Measurements from ENCODE around the gene DOK5. TPM values are rescaled to one million over a fixed set of nuclear protein-coding genes. Genes with fewer than 3 reads are reported as not detected.

Gene DOK5
- total and polyA plus RNA-seq, 2 of the 8 experiments (the other 6 are each of a cell fraction or from before 2014, with no cell fraction given), result 8.9 to 15.0 TPM

GRCh38 chr20:54450207-54450606 lies 25.2 kb upstream of the DOK5 start (continued):
- TF ChIP-seq RAD21 (IDR thresholded peaks at IDR 0.05 in 1 of 2, conservative IDR thresholded peaks at IDR 0.05 in 1 of 2; ENCODE audit: low read depth in 2 of 2, low read length in 2 of 2) (no peak), SIX5 (IDR thresholded peaks at IDR 0.05; ENCODE audit: low read depth, low read length) (no peak), KDM4A (IDR thresholded peaks at IDR 0.05; ENCODE audit: low read depth, low read length, severe bottlenecking) (no peak), YY1 (IDR thresholded peaks at IDR 0.05; ENCODE audit: low read depth, low read length) (no peak), CBX5 (IDR thresholded peaks at IDR 0.05; ENCODE audit: low read depth, low read length) (no peak)
